ENCODE measurements around the gene AKT2. TPM values are rescaled to one million over a fixed set of nuclear protein-coding genes. Genes with fewer than 3 reads are reported as not detected.

AKT2 gene
- total and polyA plus RNA-seq, 2 of the 8 experiments (the other 6 are each of a cell fraction or from before 2014, with no cell fraction given): 151 to 183 TPM

- Histone ChIP-seq H2BK15ac (ENCODE audit: low read length) (no peak overlapping the region), H4K20me1 (replicated peaks in 1 of 2; ENCODE audit: control insufficient read depth in 1 of 2, insufficient read depth in 2 of 2, low read length in 2 of 2) (no peaks in the 10 kb centered on the region), H3K79me2 (ENCODE audit: control insufficient read depth in 1 of 2, insufficient read depth in 2 of 2, low read length in 2 of 2) (no peaks in the 10 kb centered on the region), H3K4ac (replicated peaks; ENCODE audit: insufficient read length, low read depth, low read length) (no peak overlapping the region), H3K9me3 (ENCODE audit: insufficient read depth in 2 of 2, low read depth in 1 of 2, low read length in 1 of 2) (no peaks in the 10 kb centered on the region), H3K4me3 (ENCODE audit: extremely low read depth in 1 of 4, insufficient read depth in 2 of 4, low read depth in 3 of 4, low read length in 4 of 4) (no peak overlapping the region), H4K5ac (ENCODE audit: insufficient read length, low read depth, low read length) (no peak overlapping the region), H4K91ac (replicated peaks; ENCODE audit: insufficient read length, low read length) (no peak overlapping the region), H3K9ac (replicated peaks in 1 of 4; ENCODE audit: extremely low read depth in 1 of 4, low read depth in 3 of 4, low read length in 3 of 4) (no peak overlapping the region), H4K8ac (ENCODE audit: extremely low read depth, insufficient read depth, low read length) (no peak overlapping the region), H2BK12ac (ENCODE audit: low read depth, low read length) (no peak overlapping the region), H2AFZ (ENCODE audit: low read length) (no peak overlapping the region), H3K4me2 (ENCODE audit: insufficient read depth in 1 of 2, low read depth in 2 of 2, low read length in 2 of 2) (no peak overlapping the region), H3K56ac (replicated peaks; ENCODE audit: insufficient read length, low read depth, low read length) (no peak overlapping the region), H3K79me1 (ENCODE audit: low read depth, low read length) (no peaks in the 10 kb centered on the region), H3K23ac (ENCODE audit: insufficient read length) (no peak overlapping the region), H2AK5ac (ENCODE audit: low read depth, low read length) (no peak overlapping the region), H3K18ac (ENCODE audit: extremely low read depth, low read length) (no peak overlapping the region), H3K36me3 (ENCODE audit: control insufficient read depth in 2 of 4, insufficient read depth in 4 of 4, low read length in 3 of 4) (no peaks in the 10 kb centered on the region), H3K14ac (ENCODE audit: insufficient read length) (no peak overlapping the region), H3K23me2 (ENCODE audit: low read depth, low read length) (no peaks in the 10 kb centered on the region), H2BK120ac (replicated peaks; ENCODE audit: low read depth, low read length) (no peak overlapping the region), H3K27me3 (replicated peaks in 1 of 4; ENCODE audit: control insufficient read depth in 3 of 4, extremely low read depth in 1 of 4, insufficient read depth in 3 of 4, low read length in 3 of 4) (no peaks in the 10 kb centered on the region), H2BK20ac (ENCODE audit: low read length) (no peak overlapping the region), H3K4me1 (replicated peaks in 1 of 4; ENCODE audit: control insufficient read depth in 3 of 4, insufficient read depth in 4 of 4, low read length in 3 of 4) (no peaks in the 10 kb centered on the region), H3K27ac (ENCODE audit: low read depth, low read length) (no peak overlapping the region), H2BK5ac (ENCODE audit: low read depth, low read length) (no peak overlapping the region)
- 90% methylated on average over 9 of the region's 9 CpGs; no CpG with 5 or more reads in 1 of the 2 experiments for WGBS, 2 experiments (ENCODE audit: extremely low coverage in 1 of 2, insufficient coverage in 1 of 2, insufficient read length in 1 of 2, insufficient replicate concordance in 2 of 2, low coverage in 1 of 2, low lambda C conversion rate in 2 of 2, missing lambda C conversion rate in 1 of 2)
- no peak for DNase-seq (ENCODE audit: low read depth in 1 of 2, low spot score in 2 of 2)
- ChIA-PET POLR2A (ENCODE audit: partially characterized antibody) (interaction anchor here (1.5 to 1.6 kb wide), 2 partner anchors 9 to 46 kb away, joined by 3 to 6 read pairs; no protein-coding TSS in a partner anchor), CTCF (ENCODE audit: partially characterized antibody) (interaction anchor here (1.1 to 3.0 kb wide), 6 partner anchors 9 to 107 kb away, joined by 3 to 14 read pairs (median 4); partner anchors contain the start of gene PRX)
- FAIRE-seq: no peak
- TF ChIP-seq CTBP2 (IDR thresholded peaks at IDR 0.05; ENCODE audit: borderline replicate concordance, insufficient read depth, insufficient read length, low read length) (no peak), CBX5 (IDR thresholded peaks at IDR 0.05; ENCODE audit: low read depth, low read length) (no peak), POLR2AphosphoS5 (IDR thresholded peaks at IDR 0.05; ENCODE audit: low read depth, low read length) (no peak), CTCF (IDR thresholded peaks at IDR 0.05; ENCODE audit: control extremely low read depth in 1 of 3, insufficient read depth in 1 of 3, low read depth in 1 of 3, low read length in 3 of 3) (no peak), RNF2 (IDR thresholded peaks at IDR 0.05; ENCODE audit: borderline replicate concordance, low read depth, low read length, missing control alignments, poor library complexity, severe bottlenecking) (no peak), ASH2L (IDR thresholded peaks at IDR 0.05; ENCODE audit: low read length) (no peak), NRF1 (IDR thresholded peaks at IDR 0.05; ENCODE audit: low read depth, low read length) (no peak), ZNF274 (IDR thresholded peaks at IDR 0.05; ENCODE audit: borderline replicate concordance, extremely low read depth, low read length) (no peak), MAFK (IDR thresholded peaks at IDR 0.05; ENCODE audit: low read depth, low read length) (no peak)
Measured at GRCh38 chr19:40313229-40313983, 28.3 kb upstream of the AKT2 start.

Measured in H1 (cell line).